Measurements from ENCODE around the gene SRD5A1.

SRD5A1 gene

GRCh38 chr5:6632888-6633468, at the start of gene SRD5A1, which contains the start of gene NSUN2:
SRD5A1 (plus strand) TSS chr5:6633440; CDS start chr5:6633577, 137 bp downstream.
NSUN2 (minus strand) TSS chr5:6633044; CDS start chr5:6632979, 65 bp downstream.
- peak within 1 kb of the TSS; percentile 95 for H3K4me3 ChIP-seq (ENCODE audit: low read depth, low read length)
- TF ChIP-seq CTCF (IDR thresholded peaks at IDR 0.05; ENCODE audit: insufficient read depth, low read depth, low read length, missing control alignments): no peak
- peak; percentile 96 for DNase-seq (ENCODE audit: low read depth)

- DNase-seq (ENCODE audit: low read depth): no peak
- no peak overlapping the region for H3K4me3 ChIP-seq (ENCODE audit: low read depth, low read length)
Observed at GRCh38 chr5:6584101-6584645, 49.1 kb upstream of the SRD5A1 start.

GRCh38 chr5:6584727-6585126, 48.5 kb upstream of the SRD5A1 start:
- no peak for TF ChIP-seq CTCF (IDR thresholded peaks at IDR 0.05; ENCODE audit: insufficient read depth, low read depth, low read length, missing control alignments)
- H3K4me3 ChIP-seq (ENCODE audit: low read depth, low read length): no peak overlapping the region
- no peak for DNase-seq (ENCODE audit: low read depth)

More at GRCh38 chr5:6584101-6584645, 49.1 kb upstream of the SRD5A1 start:
- TF ChIP-seq CTCF (IDR thresholded peaks at IDR 0.05; ENCODE audit: insufficient read depth, low read depth, low read length, missing control alignments): no peak

GRCh38 chr5:6585168-6585567, 48.1 kb upstream of the SRD5A1 start:
- no peak for DNase-seq (ENCODE audit: low read depth)
- H3K4me3 ChIP-seq (ENCODE audit: low read depth, low read length): no peak overlapping the region
- TF ChIP-seq CTCF (IDR thresholded peaks at IDR 0.05; ENCODE audit: insufficient read depth, low read depth, low read length, missing control alignments): no peak

GRCh38 chr5:6585939-6586646, 47.1 kb upstream of the SRD5A1 start:
- no peak overlapping the region for H3K4me3 ChIP-seq (ENCODE audit: low read depth, low read length)
- no peak for DNase-seq (ENCODE audit: low read depth)
- TF ChIP-seq CTCF (IDR thresholded peaks at IDR 0.05; ENCODE audit: insufficient read depth, low read depth, low read length, missing control alignments): no peak

- no peak for TF ChIP-seq CTCF (IDR thresholded peaks at IDR 0.05; ENCODE audit: insufficient read depth, low read depth, low read length, missing control alignments)
Observed at GRCh38 chr5:6586647-6587042, 46.6 kb upstream of the SRD5A1 start.

More at GRCh38 chr5:6586647-6587042, 46.6 kb upstream of the SRD5A1 start:
- no peak for DNase-seq (ENCODE audit: low read depth)
- no peak overlapping the region for H3K4me3 ChIP-seq (ENCODE audit: low read depth, low read length)
